Measurements from ENCODE around the gene CTAGE1.
"Not testable (repeated sequence)": the region's sequence is repeated elsewhere in the genome, so short reads cannot be mapped to it uniquely, and the experiment has no call there.

CTAGE1 gene

GRCh38 chr18:22417496-22418188 is at the start of gene CTAGE1:
CTAGE1 (minus strand) TSS chr18:22417915; CDS start chr18:22417811, 104 bp downstream.
- no peak for DNase-seq

GRCh38 chr18:22466608-22467395 is 49.1 kb upstream of the CTAGE1 start:
- DNase-seq: no peak

- DNase-seq: no peak
These were observed 48.2 kb upstream of the CTAGE1 start for GRCh38 chr18:22465859-22466457.

GRCh38 chr18:22463076-22463475 is 45.4 kb upstream of the CTAGE1 start:
- no peak for DNase-seq

- DNase-seq: no peak
These were observed 41.8 kb upstream of the CTAGE1 start for GRCh38 chr18:22459491-22459890.

GRCh38 chr18:22457524-22457923 is 39.8 kb upstream of the CTAGE1 start:
- no peak for DNase-seq

GRCh38 chr18:22456547-22456946 is 38.8 kb upstream of the CTAGE1 start:
- no peak for DNase-seq

- DNase-seq: no peak
These were observed 38.4 kb upstream of the CTAGE1 start for GRCh38 chr18:22456116-22456480.

- DNase-seq: no peak
These were observed 37.9 kb upstream of the CTAGE1 start for GRCh38 chr18:22455425-22456115.

- no peak for DNase-seq
These were observed 35.6 kb upstream of the CTAGE1 start for GRCh38 chr18:22453315-22453714.

GRCh38 chr18:22452226-22452668 is 34.5 kb upstream of the CTAGE1 start:
- DNase-seq: no peak

- DNase-seq: no peak
These were observed 34.1 kb upstream of the CTAGE1 start for GRCh38 chr18:22451796-22452195.

- DNase-seq: not testable (repeated sequence)
These were observed 33.1 kb upstream of the CTAGE1 start for GRCh38 chr18:22450766-22451165.

- not testable (repeated sequence) for DNase-seq
These were observed 32.6 kb upstream of the CTAGE1 start for GRCh38 chr18:22450318-22450717.

GRCh38 chr18:22449753-22450152 is 32.0 kb upstream of the CTAGE1 start:
- DNase-seq: not testable (repeated sequence)

GRCh38 chr18:22448238-22448637 is 30.5 kb upstream of the CTAGE1 start:
- no peak for DNase-seq

- DNase-seq: no peak
These were observed 30.1 kb upstream of the CTAGE1 start for GRCh38 chr18:22447792-22448191.

GRCh38 chr18:22446911-22447310 is 29.2 kb upstream of the CTAGE1 start:
- no peak for DNase-seq

GRCh38 chr18:22446325-22446724 is 28.6 kb upstream of the CTAGE1 start:
- DNase-seq: no peak

GRCh38 chr18:22441638-22442037 is 23.9 kb upstream of the CTAGE1 start:
- DNase-seq: no peak

GRCh38 chr18:22439447-22439846 is 21.7 kb upstream of the CTAGE1 start:
- DNase-seq: no peak

GRCh38 chr18:22436136-22436535 is 18.4 kb upstream of the CTAGE1 start:
- DNase-seq: no peak

- no peak for DNase-seq
These were observed 17.4 kb upstream of the CTAGE1 start for GRCh38 chr18:22434973-22435608.

All from NCI-H510A (cell line).